MG63 (cell line): ENCODE results near the gene PYROXD2. TPM values are rescaled to one million over a fixed set of nuclear protein-coding genes. Genes with fewer than 3 reads are reported as not detected.
"Not testable (repeated sequence)": the region's sequence is repeated elsewhere in the genome, so short reads cannot be mapped to it uniquely, and the experiment has no call there.

Experiments
- DNase-seq: peaks from one replicate; pipeline ENCODE4 v3.0.0-alpha.2; 2020
- H3K27me3 ChIP-seq: fragments of 250-450 bp; sonication (Bioruptor Pico); 2 replicates; pipeline ENCODE4 v1.5.1; 2020; ENCODE audit warnings: mild to moderate bottlenecking, moderate library complexity
- H3K36me3 ChIP-seq: fragments of 250-450 bp; sonication (Bioruptor Pico); 2 replicates; pipeline ENCODE4 v1.5.1; 2020; ENCODE audit warnings: mild to moderate bottlenecking, moderate library complexity
- H3K4me3 ChIP-seq: fragments of 250-450 bp; sonication (Bioruptor Pico); 2 replicates; pipeline ENCODE4 v1.5.1; 2020; ENCODE audit warnings: mild to moderate bottlenecking, moderate library complexity
- H3K9me3 ChIP-seq: fragments of 250-450 bp; sonication (Bioruptor Pico); 2 replicates; pipeline ENCODE4 v1.5.1; 2020; ENCODE audit warnings: mild to moderate bottlenecking, moderate library complexity
- total RNA-seq: library from RNA; depleted of rRNA; stranded (reverse); fragments of >200 nt; shearing (Covaris generic); gene quantifications from 2 replicates; pipeline ENCODE4 v1.2.3, GENCODE V29; 2014; ENCODE audit warnings: low replicate concordance

Gene PYROXD2
- total RNA-seq, 1 experiment from 2014 or later: 1.8 TPM

GRCh38 chr10:98388101-98388655, 26.8 kb downstream of the PYROXD2 start:
- no peak for DNase-seq

GRCh38 chr10:98384531-98385133, 30.4 kb downstream of the PYROXD2 start:
- peaks cover 2% of the 10 kb centered on the region; the same call in 1 of the 2 replicates for H3K36me3 ChIP-seq
- H3K27me3 ChIP-seq: no peaks in the 10 kb centered on the region
- DNase-seq: no peak
- no peaks in the 10 kb centered on the region for H3K9me3 ChIP-seq
- no peak overlapping the region for H3K4me3 ChIP-seq

More at GRCh38 chr10:98388101-98388655, 26.8 kb downstream of the PYROXD2 start:
- Histone ChIP-seq H3K36me3 (no peaks in the 10 kb centered on the region), H3K9me3 (no peaks in the 10 kb centered on the region), H3K4me3 (no peak overlapping the region), H3K27me3 (no peaks in the 10 kb centered on the region)

- Histone ChIP-seq H3K36me3 (peaks cover 2% of the 10 kb centered on the region; the same call in 1 of the 2 replicates), H3K9me3 (no peaks in the 10 kb centered on the region), H3K27me3 (no peaks in the 10 kb centered on the region), H3K4me3 (no peak overlapping the region)
- no peak for DNase-seq
Observed at GRCh38 chr10:98383869-98384268, 31.1 kb downstream of the PYROXD2 start.

GRCh38 chr10:98383134-98383667, 31.8 kb downstream of the PYROXD2 start:
- not testable (repeated sequence) for H3K9me3 ChIP-seq, H3K27me3 ChIP-seq, H3K36me3 ChIP-seq, H3K4me3 ChIP-seq
- DNase-seq: peak; percentile 80

GRCh38 chr10:98382691-98383101, 32.3 kb downstream of the PYROXD2 start:
- Histone ChIP-seq H3K9me3 (peaks cover 2% of the 10 kb centered on the region; the same call in 1 of the 2 replicates), H3K27me3 (no peaks in the 10 kb centered on the region), H3K36me3 (peaks cover 2% of the 10 kb centered on the region; the same call in 1 of the 2 replicates), H3K4me3 (no peak overlapping the region)
- DNase-seq: no peak

- H3K4me3 ChIP-seq: no peak overlapping the region
- DNase-seq: no peak
Observed at GRCh38 chr10:98380493-98381339, 34.3 kb downstream of the PYROXD2 start.

GRCh38 chr10:98378722-98379121, 36.3 kb downstream of the PYROXD2 start:
- no peaks in the 10 kb centered on the region for H3K27me3 ChIP-seq
- DNase-seq: peak; percentile 34
- peaks cover 2% of the 10 kb centered on the region; the same call in 1 of the 2 replicates for H3K9me3 ChIP-seq
- peaks cover 2% of the 10 kb centered on the region; the same call in 1 of the 2 replicates for H3K36me3 ChIP-seq
- no peak overlapping the region for H3K4me3 ChIP-seq

More at GRCh38 chr10:98380493-98381339, 34.3 kb downstream of the PYROXD2 start:
- Histone ChIP-seq H3K27me3 (no peaks in the 10 kb centered on the region), H3K9me3 (peaks cover 2% of the 10 kb centered on the region; the same call in 1 of the 2 replicates), H3K36me3 (peaks cover 2% of the 10 kb centered on the region; the same call in 1 of the 2 replicates)

- H3K27me3 ChIP-seq: no peaks in the 10 kb centered on the region
- DNase-seq: no peak
- no peak overlapping the region for H3K4me3 ChIP-seq
- H3K9me3 ChIP-seq: peaks cover 2% of the 10 kb centered on the region; the same call in 1 of the 2 replicates
- H3K36me3 ChIP-seq: no peaks in the 10 kb centered on the region
Observed at GRCh38 chr10:98377536-98377935, 37.4 kb downstream of the PYROXD2 start.

GRCh38 chr10:98377001-98377400, 38.0 kb downstream of the PYROXD2 start:
- DNase-seq: no peak
- Histone ChIP-seq H3K4me3 (no peak overlapping the region), H3K27me3 (no peaks in the 10 kb centered on the region), H3K36me3 (no peaks in the 10 kb centered on the region), H3K9me3 (peaks cover 2% of the 10 kb centered on the region; the same call in 1 of the 2 replicates)

GRCh38 chr10:98376485-98376884, 38.5 kb downstream of the PYROXD2 start:
- no peaks in the 10 kb centered on the region for H3K27me3 ChIP-seq
- DNase-seq: peak; percentile 22
- no peak overlapping the region for H3K4me3 ChIP-seq
- H3K9me3 ChIP-seq: peaks cover 2% of the 10 kb centered on the region; the same call in 1 of the 2 replicates
- H3K36me3 ChIP-seq: no peaks in the 10 kb centered on the region

- peak; percentile 68 for DNase-seq
- Histone ChIP-seq H3K27me3 (no peaks in the 10 kb centered on the region), H3K36me3 (no peaks in the 10 kb centered on the region), H3K4me3 (no peak overlapping the region), H3K9me3 (peaks cover 2% of the 10 kb centered on the region; the same call in 1 of the 2 replicates)
Observed at GRCh38 chr10:98374217-98374985, 40.6 kb downstream of the PYROXD2 start.

- Histone ChIP-seq H3K9me3 (peaks cover 2% of the 10 kb centered on the region; the same call in 1 of the 2 replicates), H3K27me3 (no peaks in the 10 kb centered on the region), H3K4me3 (no peak overlapping the region), H3K36me3 (no peaks in the 10 kb centered on the region)
- DNase-seq: no peak
Observed at GRCh38 chr10:98373260-98374040, 41.5 kb downstream of the PYROXD2 start.

GRCh38 chr10:98370831-98371820, 43.9 kb downstream of the PYROXD2 start:
- no peaks in the 10 kb centered on the region for H3K36me3 ChIP-seq
- H3K9me3 ChIP-seq: no peaks in the 10 kb centered on the region
- no peak for DNase-seq
- H3K4me3 ChIP-seq: no peak overlapping the region
- no peaks in the 10 kb centered on the region for H3K27me3 ChIP-seq

- DNase-seq: no peak
- H3K36me3 ChIP-seq: no peaks in the 10 kb centered on the region
- no peaks in the 10 kb centered on the region for H3K9me3 ChIP-seq
- no peaks in the 10 kb centered on the region for H3K27me3 ChIP-seq
- H3K4me3 ChIP-seq: no peak overlapping the region
Observed at GRCh38 chr10:98369801-98370200, 45.2 kb downstream of the PYROXD2 start.
